Liver (tissue), 9 donors: ENCODE results near the gene MSI2. TPM values are rescaled to one million over a fixed set of nuclear protein-coding genes. Genes with fewer than 3 reads are reported as not detected.

Source experiments
- DNase-seq: peaks from one replicate; pipeline ENCODE4 v3.0.0-alpha.2; 2017; ENCODE audit warnings: low spot score
- H3K27ac ChIP-seq, 2 donors: one replicate each; pipeline ENCODE4 v1.7.0; 2013; ENCODE audit warnings: inconsistent platforms in 2 of 2, low read length in 2 of 2, control low read depth in 1 of 2, low read depth in 1 of 2, mild to moderate bottlenecking in 1 of 2
- H3K27me3 ChIP-seq, 4 donors: one replicate each; pipeline versions ENCODE4 v1.6.1 to v1.7.0; 2013; ENCODE audit warnings: low read length in 3 of 4, inconsistent platforms in 1 of 4, mild to moderate bottlenecking in 1 of 4, moderate library complexity in 1 of 4; ENCODE audit not compliant: control insufficient read depth in 4 of 4, insufficient read depth in 4 of 4
- H3K36me3 ChIP-seq, 4 donors: one replicate each; pipeline versions ENCODE4 v1.6.1 to v1.7.0; 2013; ENCODE audit warnings: low read length in 3 of 4, mild to moderate bottlenecking in 3 of 4, low read depth in 1 of 4, moderate library complexity in 1 of 4; ENCODE audit not compliant: control insufficient read depth in 4 of 4, insufficient read depth in 3 of 4
- H3K4me1 ChIP-seq, 4 donors: one replicate each; pipeline versions ENCODE4 v1.6.1 to v1.7.0; 2013; ENCODE audit warnings: low read length in 3 of 4, mild to moderate bottlenecking in 3 of 4, moderate library complexity in 1 of 4; ENCODE audit not compliant: control insufficient read depth in 4 of 4, insufficient read depth in 4 of 4
- H3K4me3 ChIP-seq, 3 donors: one replicate each; pipeline versions ENCODE4 v1.6.1 to v1.7.0; 2013; ENCODE audit warnings: low read length in 3 of 3, control low read depth in 1 of 3, low read depth in 1 of 3, mild to moderate bottlenecking in 1 of 3
- H3K9ac ChIP-seq, 2 donors: one replicate each; pipeline ENCODE4 v1.7.0; 2013; ENCODE audit warnings: low read length in 2 of 2, mild to moderate bottlenecking in 2 of 2, moderate library complexity in 2 of 2, control low read depth in 1 of 2, low read depth in 1 of 2
- H3K9me3 ChIP-seq, 4 donors: one replicate each; pipeline versions ENCODE4 v1.6.1 to v1.7.0; 2013; ENCODE audit warnings: low read length in 3 of 4; ENCODE audit not compliant: control insufficient read depth in 4 of 4
- ATF3 ChIP-seq: IDR thresholded peaks from 2 replicates; pipeline ENCODE4 v1.6.1; 2016; ENCODE audit warnings: antibody characterized with exemption
- EGR1 ChIP-seq, 2 donors: IDR thresholded peaks; 2 replicates each; pipeline ENCODE4 v1.6.1; 2016 to 2018; ENCODE audit warnings: antibody characterized with exemption in 2 of 2, low read depth in 2 of 2
- FOXA1 ChIP-seq: IDR thresholded peaks from 2 replicates; pipeline ENCODE4 v1.6.1; 2016; ENCODE audit warnings: antibody characterized with exemption
- FOXA2 ChIP-seq: IDR thresholded peaks from 2 replicates; pipeline ENCODE4 v1.6.1; 2016; ENCODE audit warnings: antibody characterized with exemption
- GABPA ChIP-seq, 2 donors: IDR thresholded peaks in 1 of 2; conservative IDR thresholded peaks in 1 of 2; 2 replicates each; pipeline ENCODE4 v1.6.1; 2016; ENCODE audit warnings: antibody characterized with exemption in 2 of 2, mild to moderate bottlenecking in 1 of 2, moderate library complexity in 1 of 2
- HNF4A ChIP-seq, 2 donors: conservative IDR thresholded peaks; 2 replicates each; pipeline ENCODE4 v1.6.1; 2016; ENCODE audit warnings: antibody characterized with exemption in 2 of 2, mild to moderate bottlenecking in 2 of 2
- HNF4G ChIP-seq: IDR thresholded peaks from 2 replicates; pipeline ENCODE4 v1.6.1; 2016; ENCODE audit warnings: antibody characterized with exemption
- JUND ChIP-seq, 2 donors: IDR thresholded peaks; 2 replicates each; pipeline ENCODE4 v1.6.1; 2016; ENCODE audit warnings: antibody characterized with exemption in 2 of 2
- NR2F2 ChIP-seq: IDR thresholded peaks from 2 replicates; pipeline ENCODE4 v1.6.1; 2016; ENCODE audit warnings: antibody characterized with exemption
- RAD21 ChIP-seq, 2 donors: IDR thresholded peaks; 2 replicates each; pipeline ENCODE4 v1.6.1; 2016; ENCODE audit warnings: antibody characterized with exemption in 2 of 2, mild to moderate bottlenecking in 2 of 2
- RXRA ChIP-seq, 2 donors: IDR thresholded peaks; 2 replicates each; pipeline ENCODE4 v1.6.1; 2017 to 2018; ENCODE audit warnings: antibody characterized with exemption in 2 of 2, mild to moderate bottlenecking in 1 of 2
- TAF1 ChIP-seq: conservative IDR thresholded peaks from 2 replicates; pipeline ENCODE4 v1.6.1; 2016; ENCODE audit warnings: antibody characterized with exemption, mild to moderate bottlenecking
- YY1 ChIP-seq: IDR thresholded peaks from 2 replicates; pipeline ENCODE4 v1.6.1; 2016; ENCODE audit warnings: antibody characterized with exemption, mild to moderate bottlenecking
- ZBTB33 ChIP-seq: IDR thresholded peaks from 2 replicates; pipeline ENCODE4 v1.6.1; 2016; ENCODE audit warnings: antibody characterized with exemption
- WGBS: extraction: QIAGEN DNeasy Blood & Tissue Kit; methylation state at CpG from one replicate; pipeline ENCODE4 v1.1.7; 2013; 5-methylcytosine and 5-hydroxymethylcytosine counted together
- polyA plus RNA-seq, 2 donors: library from polyadenylated mRNA; stranded (reverse) in 1 of 2; unstranded in 1 of 2; fragments of 200-250 nt in 1 of 2; fragments of >200 nt in 1 of 2; fragmentation: Nextera tagmentation in 1 of 2; extraction: Ambion mirVana in 1 of 2; gene quantifications; one replicate each; pipeline versions ENCODE4 v1.2.1 to v1.2.3, GENCODE V29; 2013 to 2015
- total RNA-seq, 2 donors: library from RNA; depleted of rRNA; stranded (reverse); fragments of >200 nt; gene quantifications; one replicate each; pipeline ENCODE4 v1.2.3, GENCODE V29; 2014
- TF ChIP-seq, protein P1 (sequence below): fragments of 150-350 bp; IDR thresholded peaks from 2 replicates; pipeline ENCODE4 v1.5.1; 2017; ENCODE audit warnings: improper control_type of control experiment, low read depth, low read length; ENCODE audit not compliant: missing input control
- TF ChIP-seq, protein P2 (sequence below): IDR thresholded peaks from 2 replicates; pipeline ENCODE4 v1.6.1; 2016; ENCODE audit warnings: antibody characterized with exemption, mild to moderate bottlenecking
- TF ChIP-seq, protein P3 (sequence below): IDR thresholded peaks from 2 replicates; pipeline ENCODE4 v1.6.1; 2016; ENCODE audit warnings: antibody characterized with exemption
- donor health status: healthy.
- donor health status: healthy.
- donor health status: healthy.
- donor health status: healthy.
- donor health status: healthy.

Gene MSI2
- total and polyA plus RNA-seq, 4 donors: 5.7 to 15.6 (median 9.2) TPM

- Histone ChIP-seq H3K4me3 (no peak overlapping the region), H3K36me3 (no peaks in the 10 kb centered on the region)
These were observed 392.4 kb downstream of the MSI2 start for GRCh38 chr17:57648720-57649119.

GRCh38 chr17:57649191-57649590, 392.9 kb downstream of the MSI2 start:
- no peak for TF ChIP-seq NR2F2
- TF ChIP-seq HNF4G: no peak
- TF ChIP-seq FOXA1: no peak
- TF ChIP-seq ZBTB33: no peak
- TF ChIP-seq, protein P1, sequence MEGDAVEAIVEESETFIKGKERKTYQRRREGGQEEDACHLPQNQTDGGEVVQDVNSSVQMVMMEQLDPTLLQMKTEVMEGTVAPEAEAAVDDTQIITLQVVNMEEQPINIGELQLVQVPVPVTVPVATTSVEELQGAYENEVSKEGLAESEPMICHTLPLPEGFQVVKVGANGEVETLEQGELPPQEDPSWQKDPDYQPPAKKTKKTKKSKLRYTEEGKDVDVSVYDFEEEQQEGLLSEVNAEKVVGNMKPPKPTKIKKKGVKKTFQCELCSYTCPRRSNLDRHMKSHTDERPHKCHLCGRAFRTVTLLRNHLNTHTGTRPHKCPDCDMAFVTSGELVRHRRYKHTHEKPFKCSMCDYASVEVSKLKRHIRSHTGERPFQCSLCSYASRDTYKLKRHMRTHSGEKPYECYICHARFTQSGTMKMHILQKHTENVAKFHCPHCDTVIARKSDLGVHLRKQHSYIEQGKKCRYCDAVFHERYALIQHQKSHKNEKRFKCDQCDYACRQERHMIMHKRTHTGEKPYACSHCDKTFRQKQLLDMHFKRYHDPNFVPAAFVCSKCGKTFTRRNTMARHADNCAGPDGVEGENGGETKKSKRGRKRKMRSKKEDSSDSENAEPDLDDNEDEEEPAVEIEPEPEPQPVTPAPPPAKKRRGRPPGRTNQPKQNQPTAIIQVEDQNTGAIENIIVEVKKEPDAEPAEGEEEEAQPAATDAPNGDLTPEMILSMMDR: no peak
- TF ChIP-seq FOXA2: no peak
- TF ChIP-seq, protein P2, sequence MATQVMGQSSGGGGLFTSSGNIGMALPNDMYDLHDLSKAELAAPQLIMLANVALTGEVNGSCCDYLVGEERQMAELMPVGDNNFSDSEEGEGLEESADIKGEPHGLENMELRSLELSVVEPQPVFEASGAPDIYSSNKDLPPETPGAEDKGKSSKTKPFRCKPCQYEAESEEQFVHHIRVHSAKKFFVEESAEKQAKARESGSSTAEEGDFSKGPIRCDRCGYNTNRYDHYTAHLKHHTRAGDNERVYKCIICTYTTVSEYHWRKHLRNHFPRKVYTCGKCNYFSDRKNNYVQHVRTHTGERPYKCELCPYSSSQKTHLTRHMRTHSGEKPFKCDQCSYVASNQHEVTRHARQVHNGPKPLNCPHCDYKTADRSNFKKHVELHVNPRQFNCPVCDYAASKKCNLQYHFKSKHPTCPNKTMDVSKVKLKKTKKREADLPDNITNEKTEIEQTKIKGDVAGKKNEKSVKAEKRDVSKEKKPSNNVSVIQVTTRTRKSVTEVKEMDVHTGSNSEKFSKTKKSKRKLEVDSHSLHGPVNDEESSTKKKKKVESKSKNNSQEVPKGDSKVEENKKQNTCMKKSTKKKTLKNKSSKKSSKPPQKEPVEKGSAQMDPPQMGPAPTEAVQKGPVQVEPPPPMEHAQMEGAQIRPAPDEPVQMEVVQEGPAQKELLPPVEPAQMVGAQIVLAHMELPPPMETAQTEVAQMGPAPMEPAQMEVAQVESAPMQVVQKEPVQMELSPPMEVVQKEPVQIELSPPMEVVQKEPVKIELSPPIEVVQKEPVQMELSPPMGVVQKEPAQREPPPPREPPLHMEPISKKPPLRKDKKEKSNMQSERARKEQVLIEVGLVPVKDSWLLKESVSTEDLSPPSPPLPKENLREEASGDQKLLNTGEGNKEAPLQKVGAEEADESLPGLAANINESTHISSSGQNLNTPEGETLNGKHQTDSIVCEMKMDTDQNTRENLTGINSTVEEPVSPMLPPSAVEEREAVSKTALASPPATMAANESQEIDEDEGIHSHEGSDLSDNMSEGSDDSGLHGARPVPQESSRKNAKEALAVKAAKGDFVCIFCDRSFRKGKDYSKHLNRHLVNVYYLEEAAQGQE: no peak
- no peak for TF ChIP-seq JUND (IDR thresholded peaks at IDR 0.05)
- TF ChIP-seq, protein P3, sequence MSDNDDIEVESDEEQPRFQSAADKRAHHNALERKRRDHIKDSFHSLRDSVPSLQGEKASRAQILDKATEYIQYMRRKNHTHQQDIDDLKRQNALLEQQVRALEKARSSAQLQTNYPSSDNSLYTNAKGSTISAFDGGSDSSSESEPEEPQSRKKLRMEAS: no peak
- no peak for TF ChIP-seq YY1
- TF ChIP-seq ATF3: no peak
- TF ChIP-seq RAD21 (IDR thresholded peaks at IDR 0.05): no peak
- TF ChIP-seq EGR1 (IDR thresholded peaks at IDR 0.05; ENCODE audit: low read depth in 2 of 2): no peak
- no peak for TF ChIP-seq HNF4A (conservative IDR thresholded peaks at IDR 0.05)
- TF ChIP-seq TAF1: no peak
- no peak for TF ChIP-seq GABPA (IDR thresholded peaks at IDR 0.05 in 1 of 2, conservative IDR thresholded peaks at IDR 0.05 in 1 of 2)
- no peak for TF ChIP-seq RXRA (IDR thresholded peaks at IDR 0.05)
- Histone ChIP-seq H3K27ac (no peak overlapping the region), H3K27me3 (no peaks in the 10 kb centered on the region), H3K4me1 (no peaks in the 10 kb centered on the region), H3K36me3 (no peaks in the 10 kb centered on the region), H3K4me3 (no peak overlapping the region), H3K9ac (no peak overlapping the region), H3K9me3 (no peaks in the 10 kb centered on the region)
- no peak for DNase-seq
- WGBS: 99% methylated on average over 3 of the region's 3 CpGs

More at GRCh38 chr17:57648720-57649119, 392.4 kb downstream of the MSI2 start:
- TF ChIP-seq JUND (IDR thresholded peaks at IDR 0.05) (no peak), FOXA1 (no peak), HNF4G (no peak), NR2F2 (no peak)
- no peak for DNase-seq
- no peak overlapping the region for H3K9ac ChIP-seq
- H3K4me1 ChIP-seq: no peaks in the 10 kb centered on the region
- H3K9me3 ChIP-seq: no peaks in the 10 kb centered on the region
- H3K27me3 ChIP-seq: no peaks in the 10 kb centered on the region
- WGBS: 78% methylated on average over 5 of the region's 5 CpGs
- no peak overlapping the region for H3K27ac ChIP-seq
